Nucleus accumbens (tissue), 56 donors: ENCODE measurements around the gene CACHD1.
A peak's percentile ranks its signal among the peaks of the same experiment; 100 is the strongest.
"Not testable (repeated sequence)": the region's sequence is repeated elsewhere in the genome, so short reads cannot be mapped to it uniquely, and the experiment has no call there.

ENCODE experiments used
- DNase-seq, 56 donors: peaks; one replicate each; lab custom pipeline; 2025; lab: John Stamatoyannopoulos, UW

The CACHD1 gene

GRCh38 chr1:64493831-64494230 lies 23.9 kb downstream of the CACHD1 start:
- peak in 2 of 56 donors; percentile 13 to 16 for DNase-seq

GRCh38 chr1:64494659-64495058 lies 24.7 kb downstream of the CACHD1 start:
- DNase-seq, result no peak

GRCh38 chr1:64495878-64496277 lies 25.9 kb downstream of the CACHD1 start:
- no peak for DNase-seq

GRCh38 chr1:64496606-64497005 lies 26.7 kb downstream of the CACHD1 start:
- DNase-seq, result no peak

- DNase-seq, result no peak
These were observed 27.4 kb downstream of the CACHD1 start for GRCh38 chr1:64497088-64497883.

- no peak for DNase-seq
These were observed 28.4 kb downstream of the CACHD1 start for GRCh38 chr1:64498325-64498724.

GRCh38 chr1:64499011-64499410 lies 29.1 kb downstream of the CACHD1 start:
- DNase-seq, result no peak

- DNase-seq, result no peak
These were observed 30.0 kb downstream of the CACHD1 start for GRCh38 chr1:64499966-64500365.

GRCh38 chr1:64502083-64502482 lies 32.2 kb downstream of the CACHD1 start:
- DNase-seq, result no peak

- no peak for DNase-seq
These were observed 33.0 kb downstream of the CACHD1 start for GRCh38 chr1:64502931-64503330.

- peak in 3 of 56 donors; percentile 7 to 64 (median 21) for DNase-seq
These were observed 35.5 kb downstream of the CACHD1 start for GRCh38 chr1:64505232-64505943.

GRCh38 chr1:64505944-64506655 lies 36.2 kb downstream of the CACHD1 start:
- peak in 4 of 56 donors; percentile 13 to 37 (median 26) for DNase-seq

GRCh38 chr1:64508629-64509028 lies 38.7 kb downstream of the CACHD1 start:
- peak in 3 of 56 donors; percentile 8 to 18 (median 13) for DNase-seq

GRCh38 chr1:64511044-64511443 lies 41.1 kb downstream of the CACHD1 start:
- no peak for DNase-seq

- not testable (repeated sequence) for DNase-seq
These were observed 42.3 kb downstream of the CACHD1 start for GRCh38 chr1:64512206-64512605.

GRCh38 chr1:64513545-64513944 lies 43.6 kb downstream of the CACHD1 start:
- DNase-seq, result no peak

GRCh38 chr1:64514197-64514765 lies 44.4 kb downstream of the CACHD1 start:
- DNase-seq, result no peak

- peak in 2 of 56 donors; percentile 20 to 37 for DNase-seq
These were observed 45.5 kb downstream of the CACHD1 start for GRCh38 chr1:64515427-64515826.

- DNase-seq, result no peak
These were observed 46.4 kb downstream of the CACHD1 start for GRCh38 chr1:64516301-64516700.

GRCh38 chr1:64516803-64517568 lies 47.1 kb downstream of the CACHD1 start:
- DNase-seq, result no peak
